ENCODE measurements around the gene BCAR1.

BCAR1 gene

DNA sequence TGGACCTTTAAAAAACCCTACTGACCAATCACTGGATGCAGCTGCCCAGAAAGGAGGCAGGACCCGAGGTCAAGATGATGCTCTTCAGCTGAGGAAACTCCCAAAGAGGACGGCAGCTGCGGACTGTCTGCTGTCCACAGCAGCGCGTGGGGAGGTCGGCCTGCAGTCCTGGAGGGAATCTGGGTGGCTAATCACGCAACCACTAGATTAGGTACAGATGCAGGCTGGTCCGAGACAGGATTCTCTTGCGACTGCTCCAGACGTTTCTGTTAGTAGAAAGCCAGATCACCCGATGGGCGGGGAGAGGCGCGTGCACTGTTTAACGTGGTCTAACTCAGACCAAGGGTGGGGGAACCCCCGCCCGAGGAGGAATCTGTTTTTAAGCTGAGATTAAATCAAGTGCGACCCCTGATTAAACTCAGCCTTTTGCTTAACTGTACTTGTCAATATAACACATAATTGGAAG is 53.3 kb downstream of the BCAR1 start:
- DNase-seq: peak; percentile 54

GRCh38 chr16:75197522-75198134 is 53.8 kb downstream of the BCAR1 start:
- no peak for DNase-seq

DNA sequence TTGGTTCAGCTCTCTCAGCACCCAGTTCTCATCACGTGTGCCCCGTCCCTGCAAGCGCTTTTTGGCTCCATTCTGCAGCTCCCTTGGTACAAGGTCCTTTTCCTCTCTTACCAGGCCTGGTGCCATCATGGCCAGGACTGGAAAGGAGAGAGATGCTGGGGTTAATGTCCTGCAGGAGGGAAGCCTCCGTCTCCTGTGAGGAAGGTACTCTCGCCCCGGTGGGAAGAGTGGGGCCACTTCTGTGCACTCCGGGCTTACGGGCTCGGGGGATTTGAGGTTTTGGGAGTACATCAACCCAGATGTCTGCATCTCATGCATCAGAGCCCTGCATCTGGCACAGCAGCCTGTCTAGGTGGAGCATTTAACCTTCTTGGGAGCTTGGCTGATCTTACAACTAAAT is 54.6 kb downstream of the BCAR1 start:
- DNase-seq: no peak

DNA sequence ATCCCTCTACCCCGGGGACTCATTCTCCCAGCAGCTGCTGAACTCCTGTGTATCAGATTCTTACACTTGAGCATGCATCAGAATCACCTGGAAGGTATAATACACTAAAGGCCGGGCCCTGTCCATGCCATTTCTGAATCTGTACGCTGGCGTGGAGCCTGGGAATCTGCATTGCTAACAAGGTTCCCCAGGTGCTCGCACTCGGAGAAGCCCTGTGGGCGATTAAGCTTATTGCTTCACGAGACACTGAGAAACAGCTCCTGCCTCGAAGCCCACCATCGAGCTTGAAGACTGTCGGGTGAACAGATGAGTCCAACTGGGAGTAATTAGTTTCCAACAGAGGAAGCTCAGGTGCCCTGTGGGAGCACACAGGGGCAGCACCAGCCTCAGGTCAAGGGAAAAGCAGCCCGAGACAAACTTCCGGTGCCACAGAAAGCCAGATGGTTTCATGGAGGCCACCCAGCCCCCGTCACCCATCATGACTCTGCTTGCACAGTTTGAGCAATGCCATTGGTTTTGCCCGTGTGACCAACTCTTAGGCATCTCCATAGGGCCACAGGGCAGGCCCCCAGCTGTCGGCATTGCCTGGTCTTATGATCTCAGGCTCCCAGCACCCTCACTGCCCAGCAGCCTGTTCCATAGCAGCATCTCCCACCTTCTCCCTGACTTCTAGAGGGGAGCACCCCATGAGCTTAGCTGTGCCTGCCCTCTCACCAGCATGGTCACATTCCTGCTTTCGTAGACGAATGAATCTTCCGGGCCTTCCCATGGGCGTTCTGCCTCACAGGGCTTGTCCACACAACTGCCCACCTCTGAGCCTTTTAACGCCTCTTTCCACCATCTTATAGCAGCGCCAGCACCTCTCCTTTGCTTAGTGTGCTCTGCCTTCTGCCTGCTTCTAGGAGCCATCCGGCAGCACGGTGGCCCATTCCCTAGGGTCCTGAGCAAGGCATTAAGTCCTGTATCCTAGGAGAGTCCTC is 55.3 kb downstream of the BCAR1 start:
- DNase-seq: no peak

- no peak for DNase-seq
These were observed 57.5 kb downstream of the BCAR1 start for GRCh38 chr16:75193730-75194444.

DNA sequence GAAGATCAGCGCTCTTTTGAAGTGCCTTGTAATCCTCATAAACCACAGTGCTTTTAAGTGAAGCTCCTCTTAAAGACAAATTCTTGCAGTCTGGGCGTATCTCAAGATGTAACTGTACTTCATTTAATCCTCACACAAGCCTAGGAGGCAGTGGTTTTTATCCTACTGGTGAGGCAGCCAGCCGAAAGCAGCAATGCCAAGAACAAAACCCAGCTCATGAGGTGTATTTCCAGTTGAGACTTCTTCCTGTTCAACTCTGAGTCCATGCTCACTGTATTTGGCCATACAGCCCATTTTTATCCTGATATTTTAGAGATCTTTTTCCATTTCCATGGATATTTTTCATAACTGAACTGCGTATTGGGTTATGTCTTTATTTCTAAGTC is 58.2 kb downstream of the BCAR1 start:
- no peak for DNase-seq

GRCh38 chr16:75192606-75193264 is 58.7 kb downstream of the BCAR1 start:
- no peak for DNase-seq

GRCh38 chr16:75189638-75190245 is 61.7 kb downstream of the BCAR1 start:
- DNase-seq: no peak

GRCh38 chr16:75188832-75189477 is 62.5 kb downstream of the BCAR1 start:
- DNase-seq: no peak

DNA sequence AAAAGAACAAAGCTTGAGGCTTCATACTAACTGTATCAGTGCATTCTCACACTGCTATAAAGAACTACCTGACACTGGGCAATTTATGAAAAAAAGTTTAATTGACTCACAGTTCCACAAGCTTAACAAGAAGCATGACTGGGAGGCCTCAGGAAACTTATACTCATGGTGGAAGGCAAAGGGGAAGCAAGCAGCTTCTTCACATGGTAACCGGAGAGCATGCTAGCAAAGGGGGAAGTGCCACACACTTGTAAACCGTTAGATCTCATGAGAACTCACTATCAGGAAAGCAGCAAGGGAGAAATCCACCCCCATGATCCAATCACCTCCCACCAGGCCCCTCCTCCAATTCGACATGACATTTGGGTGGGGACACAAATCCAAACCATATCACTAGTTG is 69.8 kb downstream of the BCAR1 start:
- DNase-seq: no peak

GRCh38 chr16:75179208-75179607 is 72.2 kb downstream of the BCAR1 start:
- no peak for DNase-seq

Data from HCEC 1CT (cell line).